ENCODE measurements around the gene FKBP10. TPM values are rescaled to one million over a fixed set of nuclear protein-coding genes. Genes with fewer than 3 reads are reported as not detected.
"Not testable (repeated sequence)": the region's sequence is repeated elsewhere in the genome, so short reads cannot be mapped to it uniquely, and the experiment has no call there.

The FKBP10 gene, protein sequence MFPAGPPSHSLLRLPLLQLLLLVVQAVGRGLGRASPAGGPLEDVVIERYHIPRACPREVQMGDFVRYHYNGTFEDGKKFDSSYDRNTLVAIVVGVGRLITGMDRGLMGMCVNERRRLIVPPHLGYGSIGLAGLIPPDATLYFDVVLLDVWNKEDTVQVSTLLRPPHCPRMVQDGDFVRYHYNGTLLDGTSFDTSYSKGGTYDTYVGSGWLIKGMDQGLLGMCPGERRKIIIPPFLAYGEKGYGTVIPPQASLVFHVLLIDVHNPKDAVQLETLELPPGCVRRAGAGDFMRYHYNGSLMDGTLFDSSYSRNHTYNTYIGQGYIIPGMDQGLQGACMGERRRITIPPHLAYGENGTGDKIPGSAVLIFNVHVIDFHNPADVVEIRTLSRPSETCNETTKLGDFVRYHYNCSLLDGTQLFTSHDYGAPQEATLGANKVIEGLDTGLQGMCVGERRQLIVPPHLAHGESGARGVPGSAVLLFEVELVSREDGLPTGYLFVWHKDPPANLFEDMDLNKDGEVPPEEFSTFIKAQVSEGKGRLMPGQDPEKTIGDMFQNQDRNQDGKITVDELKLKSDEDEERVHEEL
- total RNA-seq (2014; rRNA removed; shearing (Covaris generic); ENCODE audit: low replicate concordance): 191 and 258 TPM in 2 replicates

DNA sequence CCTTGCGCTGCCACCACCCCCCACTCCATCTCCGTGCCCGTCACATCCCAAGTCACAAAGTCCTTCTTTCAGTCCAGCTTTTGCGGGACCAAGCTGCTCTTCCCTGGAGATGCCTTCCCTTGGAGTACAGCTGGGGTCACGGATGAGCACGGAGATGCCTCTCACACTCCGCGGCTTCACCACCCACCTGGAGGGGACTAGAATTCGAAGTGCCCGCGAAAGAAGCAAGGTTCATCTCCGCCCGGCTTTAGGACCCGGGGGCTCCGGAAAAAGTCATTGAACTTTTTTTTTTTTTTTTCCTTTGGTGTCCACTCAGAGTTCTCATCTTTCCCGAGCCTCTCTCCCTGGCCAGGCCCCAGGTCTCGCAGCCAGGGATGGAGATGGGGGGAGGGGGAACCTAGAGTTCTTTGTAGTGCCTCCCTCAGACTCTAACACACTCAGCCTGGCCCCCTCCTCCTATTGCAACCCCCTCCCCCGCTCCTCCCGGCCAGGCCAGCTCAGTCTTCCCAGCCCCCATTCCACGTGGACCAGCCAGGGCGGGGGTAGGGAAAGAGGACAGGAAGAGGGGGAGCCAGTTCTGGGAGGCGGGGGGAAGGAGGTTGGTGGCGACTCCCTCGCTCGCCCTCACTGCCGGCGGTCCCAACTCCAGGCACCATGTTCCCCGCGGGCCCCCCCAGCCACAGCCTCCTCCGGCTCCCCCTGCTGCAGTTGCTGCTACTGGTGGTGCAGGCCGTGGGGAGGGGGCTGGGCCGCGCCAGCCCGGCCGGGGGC is at the start of gene FKBP10:
Gene FKBP10 (plus strand): TSS at position 624 of the 771 bp plus-strand sequence. CDS start 31 bp downstream, at position 655.
- peaks cover 65% of the 10 kb centered on the region for H3K36me3 ChIP-seq
- no peaks in the 10 kb centered on the region for H3K9me3 ChIP-seq
- H3K27me3 ChIP-seq: no peaks in the 10 kb centered on the region
- peak; percentile 92 for DNase-seq
- H3K4me3 ChIP-seq: peak within 1 kb of the TSS; percentile 97

GRCh38 chr17:41763327-41763726 is 49.5 kb upstream of the FKBP10 start:
- no peak overlapping the region for H3K4me3 ChIP-seq
- no peaks in the 10 kb centered on the region for H3K9me3 ChIP-seq
- no peaks in the 10 kb centered on the region for H3K36me3 ChIP-seq
- no peaks in the 10 kb centered on the region for H3K27me3 ChIP-seq
- DNase-seq: no peak

DNA sequence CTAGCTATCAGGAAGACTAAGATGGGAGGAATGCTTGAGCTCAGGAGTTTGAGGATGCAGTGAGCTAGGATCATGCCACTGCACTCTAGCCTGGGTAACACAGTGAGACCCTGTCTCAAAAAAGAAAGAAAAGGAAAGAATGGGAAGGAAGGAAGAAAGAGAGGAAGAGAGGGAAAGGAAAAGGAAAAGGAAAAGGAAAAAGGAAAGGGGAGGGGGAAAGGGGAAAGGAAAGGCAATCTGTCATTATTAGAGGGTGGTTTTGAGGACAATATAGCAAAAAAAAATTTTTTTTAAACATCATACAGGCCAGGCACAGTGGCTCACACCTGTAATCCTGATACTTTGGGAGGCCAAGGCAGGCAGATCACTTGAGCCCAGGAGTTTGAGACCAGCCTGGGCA is 46.7 kb upstream of the FKBP10 start:
- no peaks in the 10 kb centered on the region for H3K9me3 ChIP-seq
- H3K36me3 ChIP-seq: no peaks in the 10 kb centered on the region
- no peak for DNase-seq
- H3K4me3 ChIP-seq: no peak overlapping the region
- H3K27me3 ChIP-seq: no peaks in the 10 kb centered on the region

DNA sequence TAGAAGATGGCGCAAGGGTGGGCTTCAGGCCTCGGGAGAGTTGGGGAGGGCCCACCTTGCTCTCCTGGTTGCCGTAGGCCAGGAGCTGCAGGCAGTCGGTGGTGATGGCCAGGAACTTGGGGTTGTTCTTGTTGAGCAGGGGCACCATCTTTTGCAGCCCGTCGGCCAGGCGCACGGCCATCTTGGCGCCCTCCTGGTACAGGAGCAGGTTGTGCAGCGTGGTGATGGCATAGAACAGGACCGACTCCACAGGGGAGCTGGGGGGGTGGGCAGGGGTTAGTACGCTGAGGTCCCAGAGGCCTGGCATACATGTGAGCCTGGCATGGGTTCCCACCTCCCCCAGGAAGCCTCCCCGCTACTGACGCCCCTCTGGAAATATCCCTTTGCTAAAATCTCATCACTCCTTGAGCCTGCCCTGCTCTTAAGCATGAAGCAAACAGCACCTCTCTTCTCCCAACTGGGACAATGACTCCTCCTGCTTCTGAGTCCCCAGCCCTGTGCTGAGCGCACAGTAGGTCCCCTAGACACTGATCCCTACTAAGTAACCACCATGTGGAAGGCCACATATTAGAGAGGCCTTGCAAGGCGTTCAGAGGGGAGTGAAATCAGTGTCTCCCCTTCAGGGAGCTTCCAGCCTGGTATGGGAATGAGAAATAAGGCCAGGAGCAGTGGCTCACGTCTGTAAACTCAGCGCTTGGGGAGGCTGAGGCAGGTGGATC is 45.3 kb upstream of the FKBP10 start:
- no peak for DNase-seq
- H3K4me3 ChIP-seq: no peak overlapping the region
- no peaks in the 10 kb centered on the region for H3K27me3 ChIP-seq
- no peaks in the 10 kb centered on the region for H3K36me3 ChIP-seq
- no peaks in the 10 kb centered on the region for H3K9me3 ChIP-seq

DNA sequence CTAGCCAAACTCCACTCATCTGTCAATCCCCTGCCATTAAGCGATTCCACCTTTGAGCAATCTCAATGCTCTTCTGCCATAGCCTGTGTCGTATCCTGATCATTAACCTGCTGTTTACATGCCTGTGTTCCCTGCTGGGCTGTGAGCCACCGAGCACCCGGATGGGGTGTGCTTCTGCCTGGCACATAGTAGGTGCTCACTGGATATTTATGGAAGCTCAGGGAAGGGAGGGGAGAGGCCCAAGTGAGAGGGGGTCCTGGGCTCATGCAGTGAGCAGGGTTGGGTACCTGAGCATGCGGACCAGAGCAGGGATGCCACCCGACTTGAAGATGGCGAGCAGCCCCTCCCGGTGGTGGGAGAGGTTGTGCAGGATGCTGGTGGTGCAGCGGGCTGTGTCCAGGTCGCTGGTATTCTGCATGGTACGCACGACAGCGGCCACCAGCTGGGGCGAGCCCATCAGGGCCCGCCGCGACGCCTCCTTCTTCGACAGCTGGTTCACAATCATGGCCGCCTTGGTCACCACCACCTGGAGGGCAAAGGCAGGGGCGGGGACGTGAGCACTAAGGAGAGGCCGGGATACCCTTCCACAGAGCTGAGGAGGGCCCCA is 44.0 kb upstream of the FKBP10 start:
- Histone ChIP-seq H3K9me3 (no peaks in the 10 kb centered on the region), H3K27me3 (no peaks in the 10 kb centered on the region), H3K4me3 (no peak overlapping the region), H3K36me3 (no peaks in the 10 kb centered on the region)
- no peak for DNase-seq

GRCh38 chr17:41769346-41769862 is 43.4 kb upstream of the FKBP10 start:
- no peak for DNase-seq
- Histone ChIP-seq H3K27me3 (no peaks in the 10 kb centered on the region), H3K36me3 (no peaks in the 10 kb centered on the region), H3K4me3 (no peak overlapping the region), H3K9me3 (no peaks in the 10 kb centered on the region)

- no peak overlapping the region for H3K4me3 ChIP-seq
- no peaks in the 10 kb centered on the region for H3K36me3 ChIP-seq
- no peaks in the 10 kb centered on the region for H3K9me3 ChIP-seq
- DNase-seq: no peak
- H3K27me3 ChIP-seq: no peaks in the 10 kb centered on the region
Measured at GRCh38 chr17:41769985-41770384, 42.8 kb upstream of the FKBP10 start.

GRCh38 chr17:41771389-41772206 is 41.2 kb upstream of the FKBP10 start:
- H3K36me3 ChIP-seq: no peaks in the 10 kb centered on the region
- no peaks in the 10 kb centered on the region for H3K27me3 ChIP-seq
- H3K9me3 ChIP-seq: no peaks in the 10 kb centered on the region
- no peak for DNase-seq
- H3K4me3 ChIP-seq: no peak overlapping the region

GRCh38 chr17:41772218-41772585 is 40.6 kb upstream of the FKBP10 start:
- H3K36me3 ChIP-seq: no peaks in the 10 kb centered on the region
- H3K4me3 ChIP-seq: no peak overlapping the region
- no peak for DNase-seq
- H3K27me3 ChIP-seq: no peaks in the 10 kb centered on the region
- no peaks in the 10 kb centered on the region for H3K9me3 ChIP-seq

- DNase-seq: no peak
- Histone ChIP-seq H3K4me3 (no peak overlapping the region), H3K9me3 (no peaks in the 10 kb centered on the region), H3K27me3 (no peaks in the 10 kb centered on the region), H3K36me3 (no peaks in the 10 kb centered on the region)
Measured at GRCh38 chr17:41772586-41773189, 40.1 kb upstream of the FKBP10 start.

DNA sequence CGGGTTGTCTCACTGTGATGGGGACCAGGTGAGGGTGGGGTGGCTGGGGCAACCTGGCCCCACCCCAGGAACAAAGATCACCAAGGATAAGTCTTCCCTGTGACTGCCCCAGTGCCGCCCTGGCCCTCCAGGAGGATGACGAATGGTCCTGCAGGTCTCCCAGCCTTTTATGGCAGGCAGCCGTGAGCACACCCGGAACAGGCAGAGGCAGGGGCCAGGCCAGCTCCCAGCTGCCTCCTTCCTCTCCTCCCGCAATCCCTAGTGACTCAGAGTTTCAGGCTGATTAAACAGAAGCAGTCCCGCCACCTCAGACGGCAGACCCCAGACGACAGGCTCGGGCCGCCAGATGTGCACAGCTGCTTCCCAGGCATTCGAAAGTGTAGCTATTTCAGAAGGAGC is 39.6 kb upstream of the FKBP10 start:
- no peak overlapping the region for H3K4me3 ChIP-seq

DNA sequence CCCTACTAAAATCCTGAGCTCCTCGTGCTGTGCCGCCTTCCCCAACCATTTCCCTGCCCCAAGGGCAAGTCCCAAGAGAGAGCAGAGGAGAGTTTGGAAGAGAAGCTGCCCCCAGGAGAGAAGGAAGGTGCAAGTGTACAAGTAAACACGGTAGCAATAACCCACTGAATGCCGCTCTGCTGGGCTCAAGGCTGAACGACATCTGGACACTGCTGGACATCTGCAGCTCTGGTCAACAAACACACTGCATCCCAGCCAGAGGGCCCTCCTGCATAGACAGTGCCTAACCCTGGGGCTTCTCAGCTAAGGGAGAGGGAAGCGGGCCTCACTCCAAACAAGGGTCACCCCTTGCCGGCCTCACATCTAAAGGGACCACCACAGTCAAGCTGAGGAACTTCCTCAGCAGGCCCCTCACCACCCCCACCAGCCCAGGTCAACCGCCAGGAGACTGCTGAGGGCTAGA is 39.0 kb upstream of the FKBP10 start:
- no peak for DNase-seq
- Histone ChIP-seq H3K9me3 (no peaks in the 10 kb centered on the region), H3K27me3 (no peaks in the 10 kb centered on the region), H3K4me3 (no peak overlapping the region), H3K36me3 (no peaks in the 10 kb centered on the region)

More for the DNA sequence above, 39.6 kb upstream of the FKBP10 start:
- DNase-seq: peak; percentile 97
- no peaks in the 10 kb centered on the region for H3K27me3 ChIP-seq
- no peaks in the 10 kb centered on the region for H3K9me3 ChIP-seq
- H3K36me3 ChIP-seq: no peaks in the 10 kb centered on the region

DNA sequence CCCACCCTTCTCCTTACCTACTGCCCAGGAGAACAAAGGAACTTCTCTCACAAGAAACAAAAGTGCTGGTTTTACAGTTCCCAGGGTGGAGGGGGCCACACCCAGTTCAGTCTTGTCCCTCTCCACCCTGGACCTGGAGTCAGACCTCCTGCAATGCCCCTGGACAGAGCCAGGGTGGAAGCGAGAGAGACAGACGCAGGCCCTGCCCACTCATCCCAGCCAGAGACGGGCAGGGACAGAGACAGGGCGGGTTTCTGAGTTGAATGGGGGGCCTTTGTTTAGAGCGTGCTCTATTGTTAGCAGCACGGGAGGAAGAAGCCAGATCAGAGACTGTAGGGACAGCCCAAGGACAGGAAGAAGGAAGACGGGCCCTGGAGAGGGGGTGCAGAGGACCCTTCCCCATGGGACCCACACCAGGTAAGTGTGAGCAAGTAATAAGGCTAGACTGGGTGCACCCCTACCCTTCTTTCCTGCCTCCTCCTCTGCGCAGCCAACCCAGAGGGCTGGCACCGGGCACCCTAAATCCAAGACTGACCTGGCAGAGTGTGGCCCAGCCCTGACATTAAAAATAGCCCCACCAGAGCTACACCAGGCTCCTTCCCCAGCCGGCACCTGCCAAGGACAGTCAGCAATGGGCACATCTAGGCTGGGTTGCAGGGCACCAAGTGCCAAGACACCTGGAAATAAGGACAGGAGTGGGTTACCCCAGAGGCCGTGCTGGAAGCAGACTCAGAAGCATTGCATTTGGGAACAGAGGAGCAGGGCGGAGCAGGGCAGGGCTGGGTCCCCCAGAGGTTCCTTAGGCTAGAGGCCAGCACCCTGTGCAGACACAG is 37.2 kb upstream of the FKBP10 start:
- Histone ChIP-seq H3K27me3 (no peaks in the 10 kb centered on the region), H3K9me3 (no peaks in the 10 kb centered on the region), H3K36me3 (no peaks in the 10 kb centered on the region), H3K4me3 (no peak overlapping the region)
- no peak for DNase-seq

GRCh38 chr17:41776262-41776900 is 36.4 kb upstream of the FKBP10 start:
- not testable (repeated sequence) for H3K36me3 ChIP-seq, H3K4me3 ChIP-seq, DNase-seq, H3K9me3 ChIP-seq, H3K27me3 ChIP-seq

Data from MG63 (cell line).